ENCODE data around the gene MRPL39.

DNA sequence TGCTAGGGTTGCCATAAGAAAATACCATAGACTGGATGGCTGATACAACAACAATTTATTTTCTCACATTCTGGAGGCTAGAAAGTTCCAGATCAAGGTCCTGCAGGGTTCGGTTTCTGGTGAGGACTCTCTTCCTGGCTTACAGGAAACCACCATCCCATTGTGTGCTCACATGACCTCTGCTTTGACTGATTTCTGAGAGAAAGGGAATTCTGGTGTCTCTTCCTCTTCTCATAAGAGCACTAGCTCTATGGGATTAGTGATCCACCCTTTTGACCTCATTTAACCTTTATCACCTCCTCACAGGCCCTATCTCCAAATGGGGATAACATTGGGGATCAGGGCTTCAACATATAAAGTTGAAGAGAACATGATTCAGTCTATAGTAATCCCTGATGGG, 47.5 kb downstream of the MRPL39 start:
- TF ChIP-seq POLR2A (IDR thresholded peaks at IDR 0.05; ENCODE audit: low read length) (no peak), GATA1 (IDR thresholded peaks at IDR 0.05; ENCODE audit: low read depth, low read length) (no peak)
